T-helper 2 cell treated with Interferon-gamma antibody and Interleukin-4, amounts not matched to agents 100 ng/mL and 5 ng/mL, for 36 hours (primary cell): Measurements from ENCODE around the gene SLC1A2. TPM values are rescaled to one million over a fixed set of nuclear protein-coding genes. Genes with fewer than 3 reads are reported as not detected.

ENCODE experiments used
- intact Hi-C: fragments of 100-400 bp; cut with micrococcal nuclease; formaldehyde crosslinking; loops from one replicate; pipeline ENCODE4 v1.15.1; 2023
- total RNA-seq: library from RNA; stranded (reverse); gene quantifications from 2 replicates; pipeline ENCODE4 v1.2.3, GENCODE V29; 2022

SLC1A2 gene
- total RNA-seq, 1 donor from 2014 or later, result not detected

- intact Hi-C loops, result no loop called here
Measured at GRCh38 chr11:35247863-35248262, 171.5 kb downstream of the SLC1A2 start.

- intact Hi-C loops, result no loop called here
Measured at GRCh38 chr11:35247428-35247827, 171.9 kb downstream of the SLC1A2 start.

- intact Hi-C loops, result no loop called here
Measured at GRCh38 chr11:35246745-35247144, 172.6 kb downstream of the SLC1A2 start.

- intact Hi-C loops, result no loop called here
Measured at GRCh38 chr11:35245786-35246185, 173.6 kb downstream of the SLC1A2 start.

- intact Hi-C loops, result no loop called here
Measured at GRCh38 chr11:35245056-35245455, 174.3 kb downstream of the SLC1A2 start.

- intact Hi-C loops, result loop anchor here (2.0 kb wide), 1 partner anchor 13 kb away; no protein-coding TSS in a partner anchor
Measured at GRCh38 chr11:35243774-35244173, 175.6 kb downstream of the SLC1A2 start.

- intact Hi-C loops, result loop anchor here (2.0 kb wide), 1 partner anchor 14 kb away; no protein-coding TSS in a partner anchor
Measured at GRCh38 chr11:35242412-35243242, 176.7 kb downstream of the SLC1A2 start.

GRCh38 chr11:35241531-35241930 is 177.8 kb downstream of the SLC1A2 start:
- intact Hi-C loops, result no loop called here

GRCh38 chr11:35241083-35241482 is 178.3 kb downstream of the SLC1A2 start:
- intact Hi-C loops, result no loop called here

GRCh38 chr11:35239471-35240075 is 179.8 kb downstream of the SLC1A2 start:
- intact Hi-C loops, result loop anchor here (1.0 to 5.0 kb wide), 3 partner anchors 97 to 313 kb away; no protein-coding TSS in a partner anchor

- intact Hi-C loops, result loop anchor here (1.0 to 5.0 kb wide), 4 partner anchors 97 to 313 kb away; no protein-coding TSS in a partner anchor
Measured at GRCh38 chr11:35238882-35239281, 180.5 kb downstream of the SLC1A2 start.

- intact Hi-C loops, result loop anchor here (1.0 to 5.0 kb wide), 4 partner anchors 96 to 240 kb away; no protein-coding TSS in a partner anchor
Measured at GRCh38 chr11:35237860-35238715, 181.3 kb downstream of the SLC1A2 start.

GRCh38 chr11:35237351-35237750 is 182.0 kb downstream of the SLC1A2 start:
- intact Hi-C loops, result loop anchor here (2.0 to 5.0 kb wide), 3 partner anchors 95 to 155 kb away; no protein-coding TSS in a partner anchor

- intact Hi-C loops, result loop anchor here (1.0 to 5.0 kb wide), 6 partner anchors 70 to 196 kb away; no protein-coding TSS in a partner anchor
Measured at GRCh38 chr11:35236667-35237003, 182.7 kb downstream of the SLC1A2 start.

GRCh38 chr11:35235936-35236666 is 183.3 kb downstream of the SLC1A2 start:
- intact Hi-C loops, result loop anchor here (1.0 to 5.0 kb wide), 6 partner anchors 70 to 196 kb away; no protein-coding TSS in a partner anchor

- intact Hi-C loops, result loop anchor here (5.0 kb wide), 2 partner anchors 93 to 157 kb away; no protein-coding TSS in a partner anchor
Measured at GRCh38 chr11:35235498-35235897, 183.9 kb downstream of the SLC1A2 start.

GRCh38 chr11:35235157-35235468 is 184.2 kb downstream of the SLC1A2 start:
- intact Hi-C loops, result loop anchor here (5.0 kb wide), 2 partner anchors 93 to 157 kb away; no protein-coding TSS in a partner anchor

- intact Hi-C loops, result loop anchor here (5.0 kb wide), 2 partner anchors 92 to 158 kb away; no protein-coding TSS in a partner anchor
Measured at GRCh38 chr11:35234460-35235156, 184.8 kb downstream of the SLC1A2 start.

GRCh38 chr11:35233518-35233917 is 185.8 kb downstream of the SLC1A2 start:
- intact Hi-C loops, result no loop called here

- intact Hi-C loops, result no loop called here
Measured at GRCh38 chr11:35232891-35233330, 186.4 kb downstream of the SLC1A2 start.
